Cardiac septum (tissue), 1 donor: ENCODE results near the gene ARL6IP4. TPM values are rescaled to one million over a fixed set of nuclear protein-coding genes. Genes with fewer than 3 reads are reported as not detected.
"Not testable (repeated sequence)": the region's sequence is repeated elsewhere in the genome, so short reads cannot be mapped to it uniquely, and the experiment has no call there.

Experiments used
- DNase-seq: peaks from one replicate; pipeline ENCODE4 v3.0.0-alpha.2; 2020; ENCODE audit warnings: low spot score
- intact Hi-C: fragments of 100-400 bp; cut with DNase I; formaldehyde crosslinking; loops from one replicate; pipeline ENCODE4 v1.14.0; 2022
- total RNA-seq: library from RNA; stranded (reverse); fragmentation: NEBNext Ultra II Directional; extraction: Animal tissue kit (Norgen Biotek cat#: 25700); gene quantifications from one replicate; pipeline ENCODE4 v1.2.1, GENCODE V29; 2021
- donor health status: DM: no; HTN: no; CAD: no.

ARL6IP4 gene
- total RNA-seq, 1 donor from 2014 or later: 139 TPM

- intact Hi-C loops: no loop called here
- DNase-seq: no peak
Observed at GRCh38 chr12:122997343-122998250, 17.1 kb downstream of the ARL6IP4 start.

DNA sequence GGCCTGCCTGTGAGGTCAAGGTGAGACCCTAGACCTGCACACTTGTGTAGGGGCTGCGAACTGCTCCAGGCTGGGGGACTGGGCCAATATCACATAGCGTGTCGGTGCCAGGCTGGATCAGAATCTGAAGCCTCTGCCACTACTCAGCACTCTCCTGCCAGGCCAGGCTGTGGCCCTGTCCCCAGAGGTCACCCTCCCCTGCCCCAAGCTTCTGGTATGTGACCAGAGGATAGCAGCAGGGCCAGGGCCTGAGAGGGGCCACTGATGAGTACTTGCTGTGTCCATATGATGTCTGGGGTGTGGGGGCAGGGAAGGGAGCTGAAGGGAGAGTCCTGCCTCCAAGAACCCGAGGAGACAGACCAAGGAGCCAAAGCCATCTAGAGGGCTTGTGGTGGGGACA is 17.8 kb downstream of the ARL6IP4 start:
- intact Hi-C loops: no loop called here
- DNase-seq: no peak

DNA sequence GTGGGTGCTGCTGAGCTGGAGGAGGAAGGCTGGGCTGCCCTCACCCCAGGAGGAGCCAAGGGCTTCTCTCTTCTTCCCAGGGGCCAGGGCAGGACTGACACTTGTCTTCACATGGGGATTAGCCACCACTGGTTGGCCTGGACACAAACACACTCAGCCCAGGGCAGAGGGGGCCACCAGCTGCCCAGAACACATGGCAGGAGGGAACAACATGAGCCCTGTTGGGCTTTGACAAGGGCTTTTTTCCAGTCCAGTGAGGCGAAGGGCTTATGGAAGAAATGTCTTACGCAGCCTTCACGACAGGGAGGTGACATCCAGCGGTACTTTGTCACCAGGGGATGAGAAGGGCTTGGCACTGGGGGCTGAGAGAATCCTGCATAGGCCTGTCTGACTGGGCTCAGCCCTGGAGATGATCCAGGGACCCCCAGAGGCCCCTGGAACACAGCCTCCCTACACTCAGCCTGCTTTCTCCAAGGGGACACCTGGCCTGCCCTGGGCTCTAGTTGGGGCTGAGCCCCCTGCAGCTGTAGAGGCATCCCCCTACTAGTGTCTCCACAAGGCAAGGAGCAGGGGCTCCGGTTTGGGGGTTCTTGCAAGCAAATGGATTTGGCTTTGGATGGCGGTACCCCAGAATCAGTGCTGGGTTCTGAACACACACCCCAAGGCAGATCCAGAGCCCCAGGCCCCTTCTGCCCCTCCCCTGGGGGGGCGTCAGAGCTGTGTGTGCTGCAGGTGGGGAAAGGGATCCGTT is 18.9 kb downstream of the ARL6IP4 start:
- DNase-seq: no peak
- intact Hi-C loops: no loop called here

DNA sequence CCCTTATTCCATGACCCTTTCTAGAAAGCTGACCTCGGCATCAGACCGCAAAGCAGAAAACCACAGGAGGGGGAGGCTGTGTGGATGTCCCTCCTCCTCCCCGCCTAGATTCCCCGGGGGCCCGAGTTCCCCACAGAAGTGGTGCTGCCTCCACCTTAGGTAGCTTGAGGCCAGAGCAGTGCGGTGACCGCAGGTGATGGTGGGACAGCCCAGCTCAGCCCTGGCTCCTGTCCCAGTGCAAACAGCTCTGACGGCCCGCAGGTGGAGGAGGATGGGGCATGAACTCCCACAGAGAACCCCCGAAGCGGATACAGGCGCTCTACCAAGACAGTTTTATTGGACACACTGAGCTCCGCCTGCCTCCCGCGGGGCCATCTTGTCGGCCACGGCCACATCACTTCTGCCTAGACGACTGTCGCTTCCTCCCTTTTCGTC is 19.5 kb downstream of the ARL6IP4 start:
- DNase-seq: no peak
- intact Hi-C loops: no loop called here

- intact Hi-C loops: no loop called here
- DNase-seq: no peak
Observed at GRCh38 chr12:123000578-123000977, 20.1 kb downstream of the ARL6IP4 start.

DNA sequence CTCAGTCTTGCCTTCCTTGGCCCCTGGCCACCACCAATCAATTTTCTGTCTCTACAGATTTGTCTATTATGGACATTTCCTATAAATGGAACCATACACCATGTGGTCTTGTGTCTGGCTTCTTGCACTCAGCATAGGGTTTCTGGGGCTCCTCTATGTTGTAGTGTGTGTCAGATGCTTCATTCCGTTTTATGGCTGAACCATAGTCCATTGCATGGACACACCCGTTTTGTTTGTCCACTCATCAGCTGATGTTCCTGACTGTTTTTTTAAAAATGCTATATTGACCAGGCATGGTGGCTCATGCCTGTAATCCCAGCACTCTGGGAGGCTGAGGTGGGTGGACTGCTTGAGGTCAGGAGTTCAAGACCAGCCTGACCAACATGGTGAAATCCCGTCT is 21.0 kb downstream of the ARL6IP4 start:
- no peak for DNase-seq
- intact Hi-C loops: no loop called here

DNA sequence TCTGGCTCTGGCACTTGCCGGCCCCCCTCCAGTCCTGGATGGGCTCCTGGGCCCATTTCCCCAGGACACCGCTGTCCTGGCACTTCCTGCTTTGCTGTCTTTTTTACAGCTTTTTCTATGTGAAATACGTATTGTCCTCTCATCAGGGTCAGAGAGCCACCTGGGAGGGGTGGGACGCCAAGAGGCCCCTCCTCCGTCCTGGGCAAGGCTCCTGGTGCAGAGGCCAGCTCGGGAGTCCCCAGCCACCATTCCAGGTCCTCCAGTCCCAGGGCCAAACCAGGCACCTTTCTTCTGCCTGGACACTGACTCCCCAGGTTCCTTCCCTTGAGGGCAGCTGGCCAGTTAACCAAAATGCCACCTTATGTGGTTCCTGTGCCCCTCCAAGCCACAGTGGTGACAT is 22.8 kb downstream of the ARL6IP4 start:
- intact Hi-C loops: no loop called here
- no peak for DNase-seq

- intact Hi-C loops: no loop called here
- no peak for DNase-seq
Observed at GRCh38 chr12:123004287-123004686, 23.8 kb downstream of the ARL6IP4 start.

DNA sequence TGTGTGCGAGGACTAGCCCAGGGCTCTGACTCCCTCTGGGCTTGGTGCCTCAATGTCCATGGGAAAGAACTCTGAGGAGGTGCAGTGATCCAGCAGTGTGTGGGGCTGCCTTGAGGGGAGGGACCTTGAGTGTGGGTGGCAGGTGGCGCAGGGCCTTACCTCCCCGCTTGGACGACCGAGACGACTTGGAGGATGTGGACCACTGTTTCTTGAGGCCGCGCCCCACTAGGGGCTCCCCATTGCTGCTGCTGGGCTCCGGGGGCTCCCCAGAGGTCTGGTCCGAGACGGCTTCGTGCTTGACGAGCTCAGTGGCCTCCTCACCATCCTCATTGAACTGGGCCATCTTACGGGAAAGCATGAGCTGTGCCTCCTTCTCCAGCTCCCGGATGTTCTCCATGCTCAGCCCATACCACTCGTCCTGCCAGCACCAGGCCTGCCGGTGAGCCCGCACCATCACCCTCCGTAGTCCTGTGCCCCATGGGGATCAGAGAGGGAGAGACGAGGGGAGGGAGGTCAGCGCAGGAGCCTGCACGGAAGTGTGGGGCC is 24.7 kb downstream of the ARL6IP4 start:
- DNase-seq: no peak
- intact Hi-C loops: no loop called here

GRCh38 chr12:123006977-123007376 is 26.5 kb downstream of the ARL6IP4 start:
- no peak for DNase-seq
- intact Hi-C loops: no loop called here

DNA sequence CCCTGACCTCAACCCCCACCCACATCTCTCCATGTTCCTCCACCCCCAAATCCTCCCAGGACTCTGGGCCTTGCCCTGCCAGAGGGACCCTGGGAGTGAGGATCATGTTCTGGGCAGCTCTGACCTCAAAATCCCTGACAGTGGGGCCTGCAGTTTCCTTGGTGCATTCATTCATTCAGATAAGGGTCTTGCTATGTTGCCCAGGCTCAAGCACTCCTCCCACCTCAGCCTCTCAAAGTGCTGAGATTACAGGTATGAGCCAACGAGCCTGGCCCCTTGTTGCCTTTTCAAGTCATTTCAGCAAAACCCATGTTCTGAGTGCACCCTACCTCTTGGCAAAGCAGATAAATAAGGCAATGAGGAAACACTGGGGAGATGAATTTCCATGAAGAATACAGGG is 29.6 kb downstream of the ARL6IP4 start:
- no peak for DNase-seq
- intact Hi-C loops: no loop called here

- intact Hi-C loops: no loop called here
- no peak for DNase-seq
Observed at GRCh38 chr12:123010681-123011080, 30.2 kb downstream of the ARL6IP4 start.

DNA sequence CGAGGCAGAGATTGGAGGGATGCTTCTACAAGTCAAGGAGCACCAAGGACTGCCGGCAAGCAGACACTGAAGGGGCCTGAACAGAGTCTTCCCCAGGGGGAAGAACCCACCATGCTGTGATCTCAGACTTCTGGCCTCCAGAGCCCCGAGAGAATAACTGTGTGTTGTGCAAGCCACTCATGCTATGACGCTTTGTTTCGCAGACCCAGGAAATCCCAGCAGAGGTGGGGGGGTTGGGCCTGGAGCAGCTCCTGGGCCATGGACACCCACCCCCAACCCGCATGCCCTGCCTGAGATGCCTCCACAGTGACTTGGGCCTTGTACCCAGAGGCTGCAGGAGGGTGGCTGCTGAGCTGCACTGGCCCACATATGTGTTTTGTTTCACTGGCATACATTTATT is 31.2 kb downstream of the ARL6IP4 start:
- DNase-seq: no peak

DNA sequence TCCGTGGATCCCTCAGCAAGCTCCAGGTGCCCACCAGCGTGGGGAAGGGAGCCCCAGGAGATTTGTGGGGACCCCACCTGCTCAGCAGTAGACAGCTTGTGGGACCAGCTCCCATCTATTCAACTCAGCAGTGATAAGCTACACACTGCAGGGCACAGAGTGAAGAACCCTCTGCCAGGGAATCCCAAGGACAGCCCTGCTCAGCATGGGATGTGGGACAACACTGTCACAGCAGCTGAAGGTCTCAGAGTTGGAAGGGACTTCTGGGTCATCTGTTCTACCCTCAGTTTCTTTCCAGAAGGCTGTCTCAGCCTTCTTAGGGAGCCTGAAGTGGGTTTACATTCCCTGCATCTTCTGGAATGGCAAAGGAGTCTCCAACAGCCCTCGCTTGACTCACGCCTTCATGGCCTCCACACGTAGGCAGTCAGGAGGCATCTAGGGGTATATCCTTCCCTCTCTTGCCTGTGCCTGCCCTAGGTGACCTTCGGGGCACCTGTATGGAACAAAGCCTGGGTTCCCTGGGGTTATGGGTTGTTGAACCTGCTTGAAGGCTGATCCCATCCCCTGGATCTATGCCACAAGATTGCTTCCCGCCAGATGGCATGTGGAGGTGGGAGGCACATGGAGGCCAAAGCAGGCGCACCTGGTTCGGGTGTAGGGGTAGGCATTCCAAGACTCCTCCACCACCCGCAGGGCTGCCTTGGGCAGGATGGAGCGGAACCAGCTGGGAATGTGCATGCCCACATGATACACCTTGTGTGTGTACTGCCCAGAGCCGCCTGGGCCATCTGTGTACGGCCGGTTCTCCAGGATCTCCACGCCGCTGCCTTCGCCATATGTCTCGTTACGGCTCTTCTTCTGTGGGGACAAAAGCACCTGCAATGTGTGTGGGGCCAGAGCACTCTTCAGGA is 33.0 kb downstream of the ARL6IP4 start:
- intact Hi-C loops: no loop called here
- DNase-seq: no peak

More for the DNA sequence above, 31.2 kb downstream of the ARL6IP4 start:
- intact Hi-C loops: no loop called here

DNA sequence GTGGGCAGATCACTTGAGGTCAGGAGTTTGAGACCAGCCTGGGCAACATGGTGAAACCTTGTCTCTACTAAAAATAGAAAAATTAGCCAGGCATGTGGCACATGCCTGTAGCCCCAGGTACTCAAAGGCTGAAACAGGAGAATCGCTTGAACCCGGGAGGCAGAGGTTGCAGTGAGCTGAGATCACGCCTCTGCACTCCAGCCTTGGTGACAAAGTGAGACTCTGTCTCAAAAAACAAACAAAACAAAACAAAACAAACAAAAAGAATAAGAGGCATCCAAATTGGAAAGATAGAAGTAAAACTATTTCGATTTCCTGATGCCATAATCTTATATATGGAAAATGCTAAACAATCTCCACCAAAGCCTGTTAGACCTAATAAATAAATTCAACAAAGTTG is 34.0 kb downstream of the ARL6IP4 start:
- not testable (repeated sequence) for DNase-seq

GRCh38 chr12:123017753-123018152 is 37.3 kb downstream of the ARL6IP4 start:
- DNase-seq: no peak
- intact Hi-C loops: no loop called here

More for the DNA sequence above, 34.0 kb downstream of the ARL6IP4 start:
- intact Hi-C loops: not testable (repeated sequence)

- DNase-seq: no peak
- intact Hi-C loops: no loop called here
Observed at GRCh38 chr12:123019841-123020138, 39.3 kb downstream of the ARL6IP4 start.

DNA sequence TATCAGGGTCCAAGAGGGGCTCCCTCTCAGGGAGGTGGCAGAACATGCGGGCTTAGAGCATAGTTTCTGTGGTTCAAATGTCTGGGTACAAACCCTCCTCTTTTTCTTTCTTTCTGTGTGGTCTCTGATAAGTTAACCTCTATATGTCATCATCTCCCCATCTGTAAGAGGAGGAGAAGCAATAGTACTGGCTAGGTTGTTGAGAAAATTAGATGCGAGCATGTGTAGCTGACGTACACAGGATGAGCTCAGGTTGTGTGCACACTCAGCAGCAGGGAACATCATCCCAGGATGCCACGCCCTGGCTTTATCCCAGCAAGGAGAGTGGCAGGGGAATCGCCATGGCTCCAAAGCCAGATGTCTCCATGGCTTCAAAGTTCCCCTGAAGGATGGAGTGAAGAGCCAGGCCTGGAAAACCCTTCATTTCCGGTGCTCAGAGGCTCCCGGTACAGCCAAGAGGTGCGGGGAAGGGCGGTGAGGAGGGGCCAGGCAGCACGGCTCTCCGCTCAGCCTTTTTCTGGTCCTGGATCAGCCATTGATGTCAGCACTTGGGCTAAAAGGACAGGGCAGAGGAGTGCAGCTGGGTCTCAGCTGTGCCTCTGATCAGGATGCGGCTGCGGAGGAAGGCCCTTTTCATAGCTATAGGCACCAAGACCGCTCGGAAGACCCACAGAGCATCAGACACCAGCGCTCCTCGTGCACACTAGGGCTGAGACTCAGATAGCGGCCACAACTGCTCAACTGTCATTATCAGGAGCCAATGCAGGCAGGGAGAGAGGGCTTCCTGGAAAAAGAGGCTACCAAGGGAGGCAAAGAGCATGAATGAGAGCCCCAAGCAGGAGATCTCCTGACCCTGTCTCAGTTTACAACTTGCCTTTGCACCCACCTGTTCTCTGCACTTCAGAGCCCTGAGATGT is 41.5 kb downstream of the ARL6IP4 start:
- intact Hi-C loops: no loop called here
- no peak for DNase-seq

- DNase-seq: no peak
- intact Hi-C loops: no loop called here
Observed at GRCh38 chr12:123022846-123023245, 42.4 kb downstream of the ARL6IP4 start.
